ENCODE measurements around the gene CDYL2.
A peak's percentile ranks its signal among the peaks of the same experiment; 100 is the strongest.
"Not testable (repeated sequence)": the region's sequence is repeated elsewhere in the genome, so short reads cannot be mapped to it uniquely, and the experiment has no call there.

CDYL2 gene

GRCh38 chr16:80804526-80805383 is at the start of gene CDYL2:
Gene CDYL2 (minus strand): TSS chr16:80804598. CDS start chr16:80804173, 425 bp downstream.
- peak in 1 of 2 donors; percentile 38 for DNase-seq (ENCODE audit: low read depth in 2 of 2)

DNA sequence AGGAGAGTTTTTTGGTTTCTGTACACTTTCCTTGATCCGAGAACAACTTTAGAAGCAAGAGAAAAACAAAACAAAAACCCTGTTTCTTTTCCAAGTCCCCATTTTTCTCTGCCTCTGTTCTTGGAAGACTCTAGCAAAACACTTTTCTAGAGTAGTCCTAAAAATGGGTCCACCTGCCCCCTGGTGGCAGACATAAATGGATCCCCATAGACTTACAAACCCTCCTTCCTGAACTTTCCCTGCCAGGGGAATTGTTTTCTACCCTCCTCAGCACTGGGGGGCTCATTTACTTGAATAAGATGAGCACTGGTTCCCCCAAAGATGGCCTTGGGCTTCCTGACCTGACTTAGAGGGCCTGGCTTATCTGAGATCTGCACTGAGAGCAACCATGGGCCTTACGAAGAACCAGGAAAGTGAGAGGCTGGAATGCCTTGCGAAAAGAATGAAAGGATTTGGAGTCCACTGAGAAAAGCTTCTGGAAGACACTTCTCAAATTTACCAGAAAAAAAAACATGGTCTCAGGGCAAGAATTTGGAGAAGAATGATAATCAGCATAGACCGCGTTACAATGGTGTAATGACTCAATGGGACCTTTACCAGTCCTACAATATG is 48.0 kb upstream of the CDYL2 start:
- peak in 1 of 2 donors; percentile 12 for DNase-seq (ENCODE audit: low read depth in 2 of 2)

- DNase-seq (ENCODE audit: low read depth in 2 of 2) = no peak
These were observed 47.4 kb upstream of the CDYL2 start for GRCh38 chr16:80851831-80852230.

DNA sequence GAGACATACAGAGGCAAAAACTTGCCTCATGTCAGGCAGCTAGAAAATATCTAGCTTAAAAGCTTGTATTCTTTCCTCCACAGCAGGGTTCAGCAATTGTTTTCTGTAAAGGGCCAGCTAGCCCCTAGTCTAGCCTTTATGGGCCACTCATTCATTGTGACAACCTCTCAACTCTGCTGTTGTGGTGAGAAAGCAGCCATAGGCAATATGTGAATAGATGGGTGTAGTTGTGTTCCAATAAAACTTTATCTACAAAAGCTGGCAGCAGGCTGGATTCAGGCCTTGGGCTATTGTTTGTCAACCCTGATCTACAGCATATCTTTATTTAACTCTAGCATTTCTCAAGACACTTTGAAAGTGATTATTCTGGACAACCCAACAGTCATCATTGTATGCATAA is 46.4 kb upstream of the CDYL2 start:
- DNase-seq (ENCODE audit: low read depth in 2 of 2) = no peak

- no peak for DNase-seq (ENCODE audit: low read depth in 2 of 2)
These were observed 44.5 kb upstream of the CDYL2 start for GRCh38 chr16:80848862-80849261.

DNA sequence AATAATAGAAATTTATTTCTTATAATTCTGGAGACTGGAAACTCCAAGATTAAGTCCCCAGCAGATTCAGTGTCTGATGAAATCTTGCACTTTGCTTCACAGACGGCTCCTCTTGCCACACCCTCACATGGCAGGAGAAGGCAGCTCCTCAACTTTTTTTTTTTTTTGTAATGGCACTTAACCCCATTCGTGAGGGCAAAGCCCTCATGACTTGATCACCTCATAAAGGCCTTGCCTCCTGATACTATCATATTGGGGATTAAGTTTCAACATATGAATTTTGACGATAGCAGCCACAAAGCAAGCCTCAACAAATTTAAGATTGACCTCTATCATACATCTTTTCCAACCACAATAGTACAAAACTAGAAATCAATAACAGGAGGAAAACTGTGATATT is 42.3 kb upstream of the CDYL2 start:
- DNase-seq (ENCODE audit: low read depth in 2 of 2) = no peak

DNA sequence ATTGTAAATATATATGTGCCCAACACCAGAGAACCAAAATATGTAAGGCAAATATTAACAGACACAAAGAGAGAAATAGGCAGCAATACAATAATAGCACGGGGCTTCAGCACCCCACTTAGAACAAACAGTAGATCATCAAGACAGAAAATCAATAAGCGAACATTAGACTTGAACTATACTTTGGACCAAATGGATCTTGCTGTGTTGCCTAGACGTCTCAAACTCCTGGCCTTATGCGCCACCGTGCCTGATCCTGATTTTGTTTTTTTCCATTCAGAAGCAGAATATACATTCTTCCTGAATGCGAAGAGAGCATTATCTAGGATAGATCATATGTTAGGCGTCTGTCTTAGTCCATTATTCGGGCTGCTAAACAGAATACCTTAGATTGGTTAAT is 41.9 kb upstream of the CDYL2 start:
- DNase-seq (ENCODE audit: low read depth in 2 of 2) = no peak

- no peak for DNase-seq (ENCODE audit: low read depth in 2 of 2)
These were observed 40.0 kb upstream of the CDYL2 start for GRCh38 chr16:80844395-80844794.

- no peak for DNase-seq (ENCODE audit: low read depth in 2 of 2)
These were observed 36.8 kb upstream of the CDYL2 start for GRCh38 chr16:80841231-80841630.

DNA sequence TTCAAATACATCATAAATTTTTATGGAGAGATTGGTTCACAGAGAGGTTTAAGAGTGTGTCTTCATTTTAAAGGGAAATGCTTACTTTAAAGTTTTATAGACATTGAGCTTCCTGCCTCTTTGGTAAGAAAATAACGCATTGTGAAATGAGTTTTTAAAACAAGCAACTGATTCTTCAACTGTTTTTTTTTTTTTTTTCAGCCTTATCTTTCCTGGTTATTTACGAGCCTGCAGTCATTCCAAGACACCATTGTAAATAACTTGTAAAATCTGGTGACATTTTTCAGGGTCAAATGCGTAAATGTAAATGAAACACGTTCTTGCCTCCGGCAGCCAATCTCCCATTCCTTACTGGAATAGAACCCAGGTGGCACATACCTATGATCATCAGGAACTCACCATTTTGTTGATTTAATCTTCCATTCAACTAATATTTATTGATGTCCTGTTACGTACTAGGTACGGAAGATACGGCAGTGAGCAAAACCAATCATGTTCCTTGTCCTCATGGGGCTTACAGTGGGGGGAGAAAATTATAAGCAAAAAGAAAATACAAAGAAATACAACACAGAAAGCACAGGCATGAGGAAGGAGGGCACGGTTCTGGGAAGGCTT is 33.2 kb upstream of the CDYL2 start:
- DNase-seq (ENCODE audit: low read depth in 2 of 2) = no peak

GRCh38 chr16:80836846-80837245 is 32.4 kb upstream of the CDYL2 start:
- DNase-seq (ENCODE audit: low read depth in 2 of 2) = no peak

- no peak for DNase-seq (ENCODE audit: low read depth in 2 of 2)
These were observed 31.8 kb upstream of the CDYL2 start for GRCh38 chr16:80836202-80836601.

GRCh38 chr16:80831039-80831438 is 26.6 kb upstream of the CDYL2 start:
- DNase-seq (ENCODE audit: low read depth in 2 of 2) = no peak

DNA sequence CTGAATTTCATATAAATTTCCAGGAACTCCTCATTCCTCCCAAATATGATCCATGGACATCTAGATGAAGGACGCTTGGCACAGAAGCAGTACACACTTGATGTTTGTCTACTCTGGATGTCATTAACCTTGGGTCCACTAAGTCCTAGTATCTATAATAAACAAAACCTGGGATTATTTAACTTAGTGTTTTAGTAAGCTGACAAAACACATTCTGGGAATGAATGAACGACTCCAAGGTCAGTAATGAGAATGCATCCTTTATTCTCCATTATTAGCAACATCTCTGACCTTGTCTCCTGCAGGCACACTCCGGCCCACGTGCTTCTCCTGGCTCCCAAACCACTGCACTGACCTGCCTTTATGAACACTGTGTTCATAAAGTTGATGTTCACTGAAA is 24.1 kb upstream of the CDYL2 start:
- DNase-seq (ENCODE audit: low read depth in 2 of 2) = no peak

GRCh38 chr16:80827007-80827406 is 22.6 kb upstream of the CDYL2 start:
- DNase-seq (ENCODE audit: low read depth in 2 of 2) = no peak

DNA sequence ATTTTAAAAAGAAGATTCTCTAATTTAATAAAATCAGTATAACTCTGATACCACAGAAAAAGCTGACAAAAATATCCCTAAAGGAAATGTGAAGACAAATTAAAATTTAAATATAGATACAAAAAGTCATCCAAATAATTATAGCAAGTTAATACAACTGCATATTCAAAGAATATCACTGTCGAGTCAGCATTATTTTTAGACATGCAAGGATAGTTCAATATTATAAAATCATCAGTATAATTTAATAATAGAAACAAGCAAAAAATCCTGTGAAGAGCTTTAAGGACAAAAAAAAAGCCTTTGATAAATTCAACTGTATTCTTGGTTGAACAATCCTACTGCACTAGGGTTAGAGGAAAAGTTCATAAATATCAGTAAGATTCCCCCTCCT is 21.0 kb upstream of the CDYL2 start:
- DNase-seq (ENCODE audit: low read depth in 2 of 2) = no peak

DNA sequence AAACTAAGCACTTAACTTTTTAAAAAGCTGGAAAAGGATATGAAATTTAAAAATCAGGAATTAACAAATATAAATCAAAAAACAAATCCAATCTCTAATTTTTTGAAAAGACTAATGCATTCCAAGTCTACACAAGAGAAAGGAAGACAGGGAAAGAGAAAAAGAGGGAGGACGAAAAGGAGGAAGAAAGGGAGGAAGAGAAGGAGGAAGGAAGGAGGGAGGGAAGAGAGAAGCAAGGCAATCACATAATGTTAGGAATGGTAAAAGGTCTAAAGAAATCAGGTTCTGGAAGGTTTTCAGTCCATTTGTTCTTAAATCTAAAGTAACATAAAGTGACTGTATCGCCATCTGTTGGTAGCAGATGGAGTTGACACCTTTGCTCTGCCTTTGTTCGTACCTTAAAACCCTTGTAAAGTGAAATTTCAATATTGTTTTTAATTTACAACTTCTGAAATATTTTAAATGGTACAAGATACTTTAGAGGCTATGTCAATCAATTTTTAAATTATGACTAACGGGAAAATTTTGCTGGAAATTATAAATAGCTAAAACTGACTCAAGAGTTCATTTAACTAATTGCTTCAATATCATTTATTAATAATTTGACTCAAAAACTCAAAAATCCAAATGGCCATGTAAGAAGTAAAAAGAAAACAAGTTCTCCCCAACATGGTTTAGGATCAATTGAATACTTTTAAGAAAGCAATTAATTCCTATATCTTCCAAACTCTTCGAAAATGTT is 20.4 kb upstream of the CDYL2 start:
- peak in 1 of 2 donors; percentile 26 for DNase-seq (ENCODE audit: low read depth in 2 of 2)

GRCh38 chr16:80819988-80820387 is 15.6 kb upstream of the CDYL2 start:
- DNase-seq (ENCODE audit: low read depth in 2 of 2) = no peak

- DNase-seq (ENCODE audit: low read depth in 2 of 2) = no peak
These were observed 12.0 kb upstream of the CDYL2 start for GRCh38 chr16:80816356-80816755.

DNA sequence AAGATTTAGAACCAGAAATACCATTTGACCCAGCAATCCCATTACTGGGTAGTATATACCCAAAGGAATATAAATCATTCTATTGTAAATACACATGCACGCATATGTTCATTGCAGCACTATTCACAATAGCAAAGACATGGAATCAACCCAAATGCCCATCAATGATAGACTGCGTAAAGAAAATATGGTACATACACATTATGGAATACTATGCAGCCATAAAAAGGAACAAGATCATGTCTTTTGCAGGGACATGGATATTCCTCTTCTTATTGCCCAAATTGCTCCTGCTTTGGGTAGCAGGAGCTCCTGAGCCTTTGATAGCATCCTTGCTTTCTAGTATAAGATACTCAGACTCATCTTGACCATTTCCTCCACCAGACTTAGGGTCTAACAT is 10.9 kb upstream of the CDYL2 start:
- DNase-seq (ENCODE audit: low read depth in 2 of 2) = not testable (repeated sequence)

GRCh38 chr16:80812593-80812992 is 8.2 kb upstream of the CDYL2 start:
- no peak for DNase-seq (ENCODE audit: low read depth in 2 of 2)

DNA sequence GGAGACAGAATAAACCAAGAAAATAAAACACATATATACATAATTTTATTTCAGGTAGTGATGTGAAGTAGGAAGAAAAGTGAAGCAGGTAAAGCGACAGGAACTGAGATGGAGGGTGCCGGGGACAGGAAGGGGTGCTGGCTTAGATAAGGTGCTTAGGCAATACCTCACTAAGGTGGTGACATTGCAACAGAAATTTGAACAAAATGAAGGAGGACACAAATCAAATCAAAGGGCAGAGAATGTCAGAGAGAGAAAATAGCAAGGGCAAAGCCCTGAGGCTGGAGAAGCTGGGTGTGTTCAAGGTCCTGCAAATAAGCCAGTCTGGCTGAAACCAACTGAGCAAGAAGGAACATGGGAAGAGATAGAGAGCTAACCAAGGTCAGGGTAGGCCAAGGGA is 5.0 kb upstream of the CDYL2 start:
- DNase-seq (ENCODE audit: low read depth in 2 of 2) = no peak
